HuH-7 (cell line): ENCODE measurements around the gene TSTD2.

Experiments used
- DNase-seq: peaks from one replicate; pipeline ENCODE4 v3.0.0; 2011; ENCODE audit warnings: low spot score

The TSTD2 gene

GRCh38 chr9:97562542-97562941 lies 70.6 kb downstream of the TSTD2 start:
- no peak for DNase-seq

DNA sequence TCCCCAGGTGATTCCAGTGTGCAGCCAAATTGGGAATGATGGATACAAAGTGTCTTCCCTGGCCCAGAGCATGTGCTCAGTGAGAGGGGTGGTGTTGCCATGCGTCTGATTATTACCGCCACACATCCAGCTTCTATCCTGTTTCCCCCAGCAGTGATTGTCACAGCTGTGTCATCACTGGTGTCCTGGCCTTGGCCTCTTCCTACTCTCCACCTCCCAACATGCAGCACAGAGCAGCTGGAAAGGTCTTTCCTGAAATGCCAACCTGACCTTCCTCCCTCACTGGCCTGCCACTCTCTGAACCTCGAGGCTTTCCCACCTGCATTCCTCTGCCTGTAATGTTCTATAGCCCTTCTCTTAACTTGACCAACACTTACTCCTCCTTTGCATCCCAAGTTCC lies 71.7 kb downstream of the TSTD2 start:
- DNase-seq: no peak

DNA sequence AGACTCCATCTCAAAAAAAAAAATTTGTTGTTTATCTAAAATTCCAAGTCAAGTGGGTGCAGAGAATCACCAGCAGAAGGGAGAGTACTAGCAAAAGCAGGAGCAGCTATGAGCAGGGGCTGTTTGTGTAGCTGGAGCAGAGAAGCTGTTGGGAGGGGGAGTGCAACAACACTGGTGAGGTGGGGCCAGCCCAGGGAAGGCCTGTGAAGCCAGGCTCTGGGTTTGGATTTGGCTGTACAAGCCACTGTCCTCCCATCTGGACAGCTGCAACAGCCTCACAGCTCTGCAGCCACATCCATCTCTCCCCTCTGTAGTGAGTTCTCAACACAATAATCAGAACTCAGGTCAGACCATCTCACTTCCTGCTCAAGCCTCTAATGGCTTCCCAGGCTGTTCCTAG lies 72.3 kb downstream of the TSTD2 start:
- no peak for DNase-seq

GRCh38 chr9:97560154-97560553 lies 73.0 kb downstream of the TSTD2 start:
- no peak for DNase-seq

GRCh38 chr9:97559111-97559514 lies 74.1 kb downstream of the TSTD2 start:
- DNase-seq: no peak

DNA sequence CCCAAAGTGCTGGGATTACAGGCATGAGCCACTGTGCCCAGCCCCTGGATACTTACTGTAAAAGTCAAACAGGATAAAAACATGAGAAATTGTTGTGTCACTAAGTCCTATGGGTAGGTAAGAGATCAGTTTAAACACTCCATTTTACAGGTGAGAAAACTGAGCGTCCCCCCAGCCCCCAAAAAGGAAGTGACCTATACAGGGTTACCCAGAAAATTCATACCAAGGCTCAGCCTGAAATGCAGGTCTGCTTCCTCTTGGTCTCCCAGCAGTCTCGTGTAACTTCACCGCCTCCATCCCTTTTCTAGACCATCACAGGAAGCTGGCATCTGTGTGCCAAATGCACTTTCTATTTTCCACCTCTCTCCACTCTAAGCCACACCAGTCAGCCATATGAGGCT lies 74.5 kb downstream of the TSTD2 start:
- no peak for DNase-seq

DNA sequence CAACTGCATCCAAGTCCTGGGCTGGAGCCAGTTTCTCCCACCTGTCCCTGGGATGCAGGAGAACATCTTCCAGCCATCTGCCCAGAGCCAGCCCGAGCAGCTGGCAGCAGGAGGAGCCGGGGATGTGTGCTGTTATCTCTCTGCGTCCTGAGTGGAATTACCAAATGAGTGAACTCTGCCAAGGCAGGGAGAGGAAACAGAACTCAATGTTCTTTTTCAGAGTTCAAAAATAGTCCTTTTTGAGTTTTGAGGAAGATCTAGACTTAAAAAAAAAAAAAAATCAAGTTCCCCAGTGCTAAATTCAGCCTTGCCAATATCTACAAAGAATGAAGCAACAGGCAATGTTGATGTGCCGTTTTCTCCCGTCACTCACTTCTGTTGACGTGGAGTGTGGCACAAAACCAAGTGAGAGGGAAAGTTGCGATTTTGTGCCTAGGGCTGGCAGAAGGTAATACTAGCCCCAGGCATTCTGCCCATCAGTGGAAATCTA lies 75.5 kb downstream of the TSTD2 start:
- no peak for DNase-seq

DNA sequence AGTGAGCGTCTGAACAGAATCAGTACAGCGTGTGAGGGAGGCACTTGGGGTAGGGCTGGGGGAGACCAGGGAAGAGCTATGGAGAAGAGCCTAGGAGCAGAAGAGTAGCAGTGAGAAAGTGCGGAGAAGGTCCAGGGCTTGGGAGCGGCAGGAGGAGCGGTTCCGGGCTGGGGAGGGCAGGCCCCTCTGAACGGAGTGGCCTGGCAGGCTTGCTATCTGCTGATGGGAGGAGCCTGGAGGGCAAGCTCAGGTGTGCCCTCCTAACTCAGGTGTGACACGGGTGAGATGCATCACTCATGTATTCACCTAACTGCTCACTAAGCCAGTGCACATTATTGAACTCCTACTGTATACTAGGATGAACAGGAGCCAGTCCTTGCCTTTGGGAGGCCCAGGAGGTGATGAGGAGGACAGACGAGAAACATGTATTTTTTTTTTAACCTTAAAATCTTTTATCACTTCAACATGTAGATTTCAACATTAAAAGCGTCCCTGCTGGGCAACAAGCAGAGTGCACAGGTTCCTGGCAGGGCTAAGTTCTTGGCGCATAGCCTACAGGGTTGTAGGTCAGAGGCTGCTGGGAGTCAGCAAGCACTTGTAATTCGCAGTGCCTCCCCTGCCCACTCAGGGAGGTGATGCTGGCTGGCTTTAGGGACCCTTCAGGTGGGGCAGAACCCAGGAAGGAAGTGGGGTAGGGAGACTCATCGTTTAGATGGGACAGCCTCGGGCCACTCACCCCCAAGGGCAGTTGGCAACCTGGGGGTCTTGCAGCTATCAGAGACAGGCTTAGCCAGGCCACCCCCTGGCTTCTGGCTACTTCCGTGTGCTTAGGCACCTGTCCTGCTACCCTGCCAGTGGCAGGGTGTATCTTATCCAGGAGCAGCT lies 76.2 kb downstream of the TSTD2 start:
- DNase-seq: no peak

DNA sequence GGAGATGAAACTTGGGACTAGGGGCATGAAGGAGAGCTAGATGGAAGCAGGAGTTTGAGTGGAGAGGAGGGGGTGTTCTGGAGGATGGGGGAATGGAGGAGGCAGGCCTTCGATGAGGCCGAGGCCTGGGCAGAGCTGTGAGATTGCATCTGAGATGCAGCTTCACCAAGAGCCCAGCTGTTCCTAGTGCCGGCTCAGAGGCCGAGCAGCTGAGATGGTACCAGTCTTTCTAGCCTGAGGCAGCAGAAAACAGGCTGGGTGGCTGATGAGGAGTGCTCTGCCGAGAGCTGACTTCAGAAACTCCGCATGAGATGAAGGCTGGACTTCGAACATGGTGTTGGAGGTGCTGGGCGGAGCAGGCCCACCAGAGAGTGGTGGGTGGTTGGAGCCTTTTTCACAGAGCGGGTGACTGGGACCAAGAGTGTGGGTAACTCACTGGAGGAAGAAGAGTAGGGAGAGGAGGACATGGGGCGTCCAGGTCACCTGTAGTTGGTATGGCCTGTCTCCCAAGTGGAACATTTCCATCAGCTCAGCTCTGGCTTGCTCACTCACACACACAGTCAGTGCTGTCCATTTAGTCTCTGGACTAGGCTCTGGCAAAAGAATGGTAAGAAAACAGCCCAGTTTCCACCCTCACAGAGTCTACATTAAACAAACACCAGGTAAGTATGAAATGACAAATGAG lies 77.0 kb downstream of the TSTD2 start:
- DNase-seq: no peak

DNA sequence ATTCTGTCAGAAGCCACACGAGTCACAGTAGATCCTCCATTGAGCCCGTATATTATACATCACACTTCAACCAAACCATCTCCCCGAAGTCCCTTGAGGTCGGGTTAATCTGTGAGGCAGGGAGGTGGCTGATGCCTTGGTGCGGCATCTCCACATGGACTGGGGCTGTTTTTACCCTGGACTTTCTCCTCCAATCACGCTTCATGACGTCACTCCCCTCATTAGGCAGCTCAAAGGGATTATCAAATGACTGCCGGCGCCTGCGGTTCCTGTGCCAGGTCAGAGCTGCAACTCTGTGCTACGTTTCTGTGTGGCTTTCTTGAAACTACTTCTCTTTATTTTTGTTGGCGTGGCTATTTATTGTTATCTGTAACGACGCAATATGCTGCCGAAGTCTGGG lies 78.0 kb downstream of the TSTD2 start:
- no peak for DNase-seq

GRCh38 chr9:97554566-97555075 lies 78.5 kb downstream of the TSTD2 start:
- DNase-seq: no peak

GRCh38 chr9:97553841-97554240 lies 79.3 kb downstream of the TSTD2 start:
- DNase-seq: no peak

DNA sequence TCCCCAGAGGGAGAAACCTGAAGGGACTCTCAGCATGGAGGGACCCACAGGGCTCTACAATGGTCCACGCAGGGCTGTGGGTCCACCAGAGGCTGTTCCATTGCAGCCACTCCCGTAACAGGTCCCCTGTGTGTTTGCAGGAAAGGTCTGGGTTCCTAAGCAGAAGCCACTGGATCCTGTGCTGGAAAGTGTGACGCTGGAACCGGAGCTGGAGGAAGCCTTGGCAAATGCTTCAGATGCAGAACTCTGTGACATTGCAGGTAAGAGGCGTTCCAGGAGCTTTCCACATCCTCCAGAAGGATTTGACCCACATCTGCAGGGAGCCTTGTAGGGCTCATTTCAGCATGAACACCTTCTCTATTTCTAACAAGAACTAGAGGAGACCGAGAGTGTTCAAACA lies 80.0 kb downstream of the TSTD2 start:
- DNase-seq: no peak

- no peak for DNase-seq
Observed at GRCh38 chr9:97551308-97551707, 81.9 kb downstream of the TSTD2 start.

DNA sequence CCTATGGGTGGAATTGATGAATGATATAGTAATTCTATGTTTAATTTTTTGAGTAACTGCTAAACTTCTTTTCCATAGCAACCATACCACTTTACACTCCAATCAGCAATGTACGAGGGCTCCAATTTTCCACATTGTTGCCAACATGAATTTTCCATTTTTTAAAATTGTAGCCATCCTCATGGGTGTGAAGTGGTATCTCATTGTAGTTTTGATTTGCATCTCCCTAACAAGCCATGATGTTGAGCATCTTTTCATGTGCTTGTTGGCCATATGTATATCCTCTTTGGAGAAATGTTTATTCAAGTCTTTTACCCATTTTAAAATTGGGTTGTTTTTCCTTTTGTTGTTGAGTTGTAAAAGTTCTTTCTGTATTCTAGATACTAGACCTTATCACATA lies 82.8 kb downstream of the TSTD2 start:
- no peak for DNase-seq
